Gastrocnemius medialis (tissue), 4 donors: Measurements from ENCODE around the gene SPRYD3. TPM values are rescaled to one million over a fixed set of nuclear protein-coding genes. Genes with fewer than 3 reads are reported as not detected.

Experiments
- ATAC-seq, 2 donors: fragments of 150-250 bp; one replicate each; pipeline ENCODE4 v1.9.1; 2016
- DNase-seq, 2 donors: peaks; one replicate each; pipeline ENCODE4 v3.0.0-alpha.2; 2019
- H3K27ac ChIP-seq, 4 donors: fragments of 200-600 bp; sonication (generic); 1 replicate in 1 of 4; 2 replicates in 3 of 4; pipeline ENCODE4 v1.5.1; 2016 to 2018; ENCODE audit warnings: mild to moderate bottlenecking in 2 of 4, moderate library complexity in 1 of 4
- H3K27me3 ChIP-seq, 3 donors: fragments of 200-600 bp; sonication (generic) in 2 of 3; 1 replicate in 1 of 3; 2 replicates in 2 of 3; pipeline versions ENCODE4 v1.5.1 to v1.6.0; 2016 to 2019; ENCODE audit warnings: mild to moderate bottlenecking in 1 of 3, moderate library complexity in 1 of 3
- H3K36me3 ChIP-seq, 2 donors: fragments of 200-600 bp; sonication (generic) in 1 of 2; one replicate each; pipeline ENCODE4 v1.5.1; 2017 to 2018
- H3K4me1 ChIP-seq, 2 donors: fragments of 200-600 bp; sonication (generic) in 1 of 2; one replicate each; pipeline ENCODE4 v1.5.1; 2016 to 2017; ENCODE audit warnings: mild to moderate bottlenecking in 2 of 2
- H3K4me3 ChIP-seq, 4 donors: fragments of 200-600 bp; sonication (generic) in 3 of 4; 1 replicate in 1 of 4; 2 replicates in 3 of 4; pipeline ENCODE4 v1.5.1; 2016 to 2019; ENCODE audit warnings: mild to moderate bottlenecking in 2 of 4
- H3K9me3 ChIP-seq, 3 donors: fragments of 200-600 bp; sonication (generic) in 2 of 3; 1 replicate in 1 of 3; 2 replicates in 2 of 3; pipeline ENCODE4 v1.5.1; 2016 to 2019
- POLR2A ChIP-seq, 2 donors: fragments of 450-650 bp; IDR thresholded peaks; one replicate each; pipeline ENCODE4 v1.6.1; 2017; ENCODE audit warnings: antibody characterized with exemption in 2 of 2, mild to moderate bottlenecking in 2 of 2, moderate library complexity in 2 of 2
- in situ Hi-C, 4 donors: fragments of 200-750 bp; cut with MboI; loops; one replicate each; pipeline versions ENCODE4 v1.15.0 to v1.8.0; 2017; ENCODE audit warnings: low sequenced_read_pairs in 4 of 4
- intact Hi-C: fragments of 100-400 bp; cut with DNase I; formaldehyde crosslinking; loops from one replicate; pipeline ENCODE4 v1.15.1; 2023; ENCODE audit warnings: low total_unique reads
- total RNA-seq, 4 donors: library from RNA; depleted of rRNA; stranded (reverse); fragments of >200 nt; gene quantifications; one replicate each; pipeline versions ENCODE4 v1.1.0 to v1.2.3, GENCODE V29; 2016
- TF ChIP-seq, protein P1 (sequence below), 5 experiments: fragments of 450-650 bp in 3 of 5; fragments of 200-600 bp in 2 of 5; sonication (generic) in 2 of 5; IDR thresholded peaks in 4 of 5; conservative IDR thresholded peaks in 1 of 5; 1 replicate in 4 of 5; 2 replicates in 1 of 5; pipeline ENCODE4 v1.5.1; 2016 to 2019; ENCODE audit warnings: antibody characterized with exemption in 5 of 5, mild to moderate bottlenecking in 3 of 5, moderate library complexity in 3 of 5

The SPRYD3 gene
- total RNA-seq, 4 donors from 2014 or later = 15.9 to 29.5 (median 25.5) TPM

DNA sequence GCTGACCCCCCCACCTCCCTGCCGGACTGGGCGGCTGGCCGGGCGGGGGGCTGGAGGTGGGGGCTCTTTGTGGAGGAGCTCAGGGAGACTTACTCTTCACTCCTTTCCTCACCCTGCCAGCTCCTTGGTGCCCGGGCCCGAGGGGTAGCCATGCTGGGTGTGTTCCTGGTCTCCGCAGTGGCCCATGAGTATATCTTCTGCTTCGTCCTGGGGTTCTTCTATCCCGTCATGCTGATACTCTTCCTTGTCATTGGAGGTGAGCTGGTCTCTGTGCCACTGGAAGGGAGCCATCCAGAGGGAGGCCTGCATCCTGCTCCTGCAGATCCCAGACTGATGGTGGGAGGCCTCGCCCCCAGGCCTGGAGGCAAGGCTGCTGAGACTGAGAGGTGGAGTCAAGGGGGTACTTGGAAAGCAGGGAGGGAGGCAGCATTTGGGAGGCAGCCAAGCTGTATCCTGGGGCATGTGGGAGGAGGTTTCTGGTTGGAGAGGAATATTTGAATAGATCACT is 43.8 kb upstream of the SPRYD3 start:
- DNase-seq = no peak
- no peaks in the 10 kb centered on the region for H3K4me1 ChIP-seq
- intact Hi-C loops (no loop called here), in situ Hi-C loops (loop anchor here in 1 of 4 donors (25.0 kb wide), 1 partner anchor 236 kb away; no protein-coding TSS in a partner anchor)
- no peak overlapping the region for H3K27ac ChIP-seq
- no peaks in the 10 kb centered on the region for H3K27me3 ChIP-seq
- H3K4me3 ChIP-seq = no peak overlapping the region
- H3K9me3 ChIP-seq = no peaks in the 10 kb centered on the region
- TF ChIP-seq POLR2A (IDR thresholded peaks at IDR 0.05) = no peak
- TF ChIP-seq, protein P1, sequence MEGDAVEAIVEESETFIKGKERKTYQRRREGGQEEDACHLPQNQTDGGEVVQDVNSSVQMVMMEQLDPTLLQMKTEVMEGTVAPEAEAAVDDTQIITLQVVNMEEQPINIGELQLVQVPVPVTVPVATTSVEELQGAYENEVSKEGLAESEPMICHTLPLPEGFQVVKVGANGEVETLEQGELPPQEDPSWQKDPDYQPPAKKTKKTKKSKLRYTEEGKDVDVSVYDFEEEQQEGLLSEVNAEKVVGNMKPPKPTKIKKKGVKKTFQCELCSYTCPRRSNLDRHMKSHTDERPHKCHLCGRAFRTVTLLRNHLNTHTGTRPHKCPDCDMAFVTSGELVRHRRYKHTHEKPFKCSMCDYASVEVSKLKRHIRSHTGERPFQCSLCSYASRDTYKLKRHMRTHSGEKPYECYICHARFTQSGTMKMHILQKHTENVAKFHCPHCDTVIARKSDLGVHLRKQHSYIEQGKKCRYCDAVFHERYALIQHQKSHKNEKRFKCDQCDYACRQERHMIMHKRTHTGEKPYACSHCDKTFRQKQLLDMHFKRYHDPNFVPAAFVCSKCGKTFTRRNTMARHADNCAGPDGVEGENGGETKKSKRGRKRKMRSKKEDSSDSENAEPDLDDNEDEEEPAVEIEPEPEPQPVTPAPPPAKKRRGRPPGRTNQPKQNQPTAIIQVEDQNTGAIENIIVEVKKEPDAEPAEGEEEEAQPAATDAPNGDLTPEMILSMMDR (IDR thresholded peaks at IDR 0.05 in 4 of 5, conservative IDR thresholded peaks at IDR 0.05 in 1 of 5) = no peak
- ATAC-seq = no peak
- no peaks in the 10 kb centered on the region for H3K36me3 ChIP-seq

GRCh38 chr12:53120685-53121525 is 41.7 kb upstream of the SPRYD3 start:
- Histone ChIP-seq H3K4me1 (peaks cover 5 to 9% of the 10 kb centered on the region in 2 donors), H3K36me3 (no peaks in the 10 kb centered on the region), H3K9me3 (no peaks in the 10 kb centered on the region), H3K4me3 (no peak overlapping the region), H3K27ac (no peak overlapping the region), H3K27me3 (no peaks in the 10 kb centered on the region)
- TF ChIP-seq, protein P1 (IDR thresholded peaks at IDR 0.05 in 4 of 5, conservative IDR thresholded peaks at IDR 0.05 in 1 of 5) = no peak
- no peak for TF ChIP-seq POLR2A (IDR thresholded peaks at IDR 0.05)
- no peak for DNase-seq
- no peak for ATAC-seq
- in situ Hi-C loops = loop anchor here in 1 of 4 donors (25.0 kb wide), 1 partner anchor 234 kb away; no protein-coding TSS in a partner anchor
- intact Hi-C loops = no loop called here

GRCh38 chr12:53118751-53119300 is 39.6 kb upstream of the SPRYD3 start:
- H3K36me3 ChIP-seq = no peaks in the 10 kb centered on the region
- no peak overlapping the region for H3K27ac ChIP-seq
- TF ChIP-seq POLR2A (IDR thresholded peaks at IDR 0.05) = no peak
- TF ChIP-seq, protein P1 (IDR thresholded peaks at IDR 0.05 in 4 of 5, conservative IDR thresholded peaks at IDR 0.05 in 1 of 5) = no peak
- H3K4me1 ChIP-seq = peaks cover 5 to 16% of the 10 kb centered on the region in 2 donors
- no peaks in the 10 kb centered on the region for H3K9me3 ChIP-seq
- DNase-seq (no peak), ATAC-seq (no peak)
- in situ Hi-C loops = loop anchor here in 1 of 4 donors (25.0 kb wide), 1 partner anchor 232 kb away; no protein-coding TSS in a partner anchor
- no peaks in the 10 kb centered on the region for H3K27me3 ChIP-seq
- intact Hi-C loops = no loop called here
- no peak overlapping the region for H3K4me3 ChIP-seq

- Histone ChIP-seq H3K36me3 (no peaks in the 10 kb centered on the region), H3K4me3 (no peak overlapping the region), H3K27ac (peak overlapping the region in 3 of 4 donors; percentile 42 to 72 (median 53)), H3K4me1 (peaks cover 5 to 16% of the 10 kb centered on the region in 2 donors), H3K27me3 (no peaks in the 10 kb centered on the region), H3K9me3 (no peaks in the 10 kb centered on the region)
- ATAC-seq = peak; percentile 76 to 77
- in situ Hi-C loops (loop anchor here in 1 of 4 donors (25.0 kb wide), 1 partner anchor 229 kb away; no protein-coding TSS in a partner anchor), intact Hi-C loops (no loop called here)
- DNase-seq = no peak
- TF ChIP-seq, protein P1 (IDR thresholded peaks at IDR 0.05 in 4 of 5, conservative IDR thresholded peaks at IDR 0.05 in 1 of 5) = no peak
- TF ChIP-seq POLR2A (IDR thresholded peaks at IDR 0.05) = no peak
Observed at GRCh38 chr12:53115891-53116648, 36.9 kb upstream of the SPRYD3 start.
